Measurements from ENCODE around the gene EPS8L2. TPM values are rescaled to one million over a fixed set of nuclear protein-coding genes. Genes with fewer than 3 reads are reported as not detected.

Gene EPS8L2
- total and polyA plus RNA-seq, 9 of the 15 experiments (the other 6 are each of a cell fraction or from before 2014, with no cell fraction given) = 0.75 to 17.0 (median 3.7) TPM

GRCh38 chr11:673866-674265 lies 32.2 kb upstream of the EPS8L2 start (continued):
- no peak for TF ChIP-seq OTX1 (CRISPR knock-in tag; IDR thresholded peaks at IDR 0.05)
- TF ChIP-seq RBBP5 (IDR thresholded peaks at IDR 0.05; ENCODE audit: borderline replicate concordance, insufficient read depth, low read length, poor library complexity, severe bottlenecking) = no peak
- TF ChIP-seq EP400 (IDR thresholded peaks at IDR 0.05) = no peak

DNA sequence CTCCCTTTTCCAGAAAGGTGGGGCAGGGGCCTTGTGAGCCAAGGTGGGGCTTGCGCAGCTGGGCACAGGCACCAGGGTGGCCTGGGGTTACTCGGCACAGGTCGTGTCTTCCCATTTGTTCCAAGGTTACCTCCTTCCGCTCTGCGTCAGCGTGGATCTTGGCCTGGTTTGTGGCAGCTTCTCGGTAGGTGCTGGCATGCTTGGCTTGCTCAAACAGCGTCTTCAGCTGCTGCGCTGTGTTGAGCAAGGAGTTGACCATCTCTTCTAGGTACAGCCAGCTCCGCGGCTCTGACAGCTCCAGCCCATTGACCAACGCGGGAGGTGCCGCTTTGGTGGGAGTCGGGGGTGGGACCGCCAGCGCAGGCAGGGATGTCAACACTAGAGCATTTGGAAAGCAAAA lies 31.6 kb upstream of the EPS8L2 start:
- BruUV-seq (replicated peaks) = no TSS peak
- intact Hi-C loops (cut with micrococcal nuclease) = no loop called here
- ATAC-seq (no peak), DNase-seq (ENCODE audit: extremely low read depth in 1 of 4, low spot score in 3 of 4) (no peak), FAIRE-seq (no peak)
- no peaks in the 10 kb centered on the region for H4K20me1 ChIP-seq (replicated peaks; ENCODE audit: control insufficient read depth, insufficient read depth, low read length)
- H3K27ac ChIP-seq (ENCODE audit: extremely low read depth, low read depth, low read length) = no peak overlapping the region
- H3K9me1 ChIP-seq (ENCODE audit: control insufficient read depth, insufficient read depth, low read length) = no peaks in the 10 kb centered on the region
- CTCF ChIA-PET (ENCODE audit: low intra/inter-chr PET ratio) = no interaction called here
- WGBS (ENCODE audit: insufficient coverage, low coverage, missing lambda C conversion rate) = 89% methylated on average over 16 of the region's 17 CpGs
- no peak for TF ChIP-seq RNF2 (IDR thresholded peaks at IDR 0.05)
- TF ChIP-seq KAT2B (IDR thresholded peaks at IDR 0.05; ENCODE audit: low read depth, low read length) = no peak
- POLR2A ChIA-PET = interaction anchor here (0.6 to 2.9 kb wide), 9 partner anchors 9 to 132 kb away, joined by 3 to 14 read pairs (median 3); partner anchors contain the start of genes DEAF1 and TMEM80
- H3K4me1 ChIP-seq (replicated peaks in 1 of 2; ENCODE audit: control insufficient read depth in 2 of 2, insufficient read depth in 2 of 2, low read length in 2 of 2) = peaks cover 0 to 2% of the 10 kb centered on the region in 2 experiments; a peak in 1 of 5 replicates
- no peak overlapping the region for H3K4me3 ChIP-seq
- no peaks in the 10 kb centered on the region for H3K79me2 ChIP-seq (ENCODE audit: control insufficient read depth, insufficient read depth, low read length)
- H3K9me3 ChIP-seq (replicated peaks; ENCODE audit: control insufficient read depth, insufficient read depth, low read depth, low read length) = no peaks in the 10 kb centered on the region
- no peak overlapping the region for H3K4me2 ChIP-seq (ENCODE audit: insufficient read depth, low read length)
- peaks cover 66% of the 10 kb centered on the region for H3K36me3 ChIP-seq (ENCODE audit: control insufficient read depth, insufficient read depth, low read length)
- H3K27me3 ChIP-seq (ENCODE audit: control insufficient read depth in 2 of 2, insufficient read depth in 2 of 2, low read length in 2 of 2) = no peaks in the 10 kb centered on the region
- in situ Hi-C loops (cut with MboI) = no loop called here
- no peak overlapping the region for H2AFZ ChIP-seq (ENCODE audit: low read depth, low read length)
- H3K9ac ChIP-seq (ENCODE audit: insufficient read depth in 1 of 2, low read depth in 2 of 2, low read length in 2 of 2) = no peak overlapping the region
